CD4-positive, alpha-beta T cell treated with Interleukin-6 at 100 ng/mL for 8 hours (primary cell): ENCODE results near the gene XIRP2.
"Not testable (repeated sequence)": the region's sequence is repeated elsewhere in the genome, so short reads cannot be mapped to it uniquely, and the experiment has no call there.

Source experiments
- DNase-seq: peaks from one replicate; pipeline ENCODE4 v3.0.0-alpha.2; 2020; ENCODE audit warnings: mixed read lengths, low spot score

Gene XIRP2

GRCh38 chr2:167048829-167049228, 160.5 kb downstream of the XIRP2 start:
- DNase-seq, result no peak

GRCh38 chr2:167049659-167050058, 161.4 kb downstream of the XIRP2 start:
- DNase-seq, result no peak

GRCh38 chr2:167052825-167053224, 164.5 kb downstream of the XIRP2 start:
- no peak for DNase-seq

GRCh38 chr2:167054881-167055280, 166.6 kb downstream of the XIRP2 start:
- DNase-seq, result no peak

- DNase-seq, result no peak
Observed at GRCh38 chr2:167057446-167057845, 169.2 kb downstream of the XIRP2 start.

GRCh38 chr2:167059173-167059572, 170.9 kb downstream of the XIRP2 start:
- DNase-seq, result no peak

GRCh38 chr2:167069855-167070254, 181.6 kb downstream of the XIRP2 start:
- DNase-seq, result no peak

GRCh38 chr2:167075708-167076107, 187.4 kb downstream of the XIRP2 start:
- not testable (repeated sequence) for DNase-seq

GRCh38 chr2:167098931-167099330, 210.7 kb downstream of the XIRP2 start:
- DNase-seq, result not testable (repeated sequence)

GRCh38 chr2:167100506-167100905, 212.2 kb downstream of the XIRP2 start:
- no peak for DNase-seq

GRCh38 chr2:167103028-167103756, 214.9 kb downstream of the XIRP2 start:
- DNase-seq, result no peak

GRCh38 chr2:167103757-167104133, 215.5 kb downstream of the XIRP2 start:
- DNase-seq, result no peak

- no peak for DNase-seq
Observed at GRCh38 chr2:167104691-167105090, 216.4 kb downstream of the XIRP2 start.

- not testable (repeated sequence) for DNase-seq
Observed at GRCh38 chr2:167109682-167110081, 221.4 kb downstream of the XIRP2 start.

- no peak for DNase-seq
Observed at GRCh38 chr2:167110345-167110744, 222.1 kb downstream of the XIRP2 start.

- DNase-seq, result no peak
Observed at GRCh38 chr2:167114018-167114417, 225.7 kb downstream of the XIRP2 start.

GRCh38 chr2:167115541-167115940, 227.3 kb downstream of the XIRP2 start:
- no peak for DNase-seq

- no peak for DNase-seq
Observed at GRCh38 chr2:167122389-167122788, 234.1 kb downstream of the XIRP2 start.

GRCh38 chr2:167126165-167126564, 237.9 kb downstream of the XIRP2 start:
- DNase-seq, result no peak

GRCh38 chr2:167127135-167127534, 238.9 kb downstream of the XIRP2 start:
- no peak for DNase-seq

- DNase-seq, result no peak
Observed at GRCh38 chr2:167128130-167128529, 239.8 kb downstream of the XIRP2 start.

GRCh38 chr2:167132066-167132465, 243.8 kb downstream of the XIRP2 start:
- no peak for DNase-seq

- no peak for DNase-seq
Observed at GRCh38 chr2:167132906-167133555, 244.8 kb downstream of the XIRP2 start.

- no peak for DNase-seq
Observed at GRCh38 chr2:167133614-167134013, 245.3 kb downstream of the XIRP2 start.
